Common myeloid progenitor, CD34-positive (primary cell): ENCODE measurements around the gene AHCYL1.
A peak's percentile ranks its signal among the peaks of the same experiment; 100 is the strongest.

Source experiments
- CTCF ChIA-PET: fragments of 350-600 bp; sonication (Branson Sonifier 250); formaldehyde crosslinking; loops from one replicate; lab custom pipeline; 2021; ENCODE audit warnings: antibody characterized with exemption; lab: Charles Lee
- POLR2A ChIA-PET: fragments of 350-600 bp; sonication (Branson Sonifier 250); formaldehyde crosslinking; loops from one replicate; lab custom pipeline; 2021; ENCODE audit warnings: antibody characterized with exemption; lab: Charles Lee
- DNase-seq, 3 donors: peaks; one replicate each; pipeline versions ENCODE4 v3.0.0 to v3.0.0-alpha.2; 2013
- H3K27ac ChIP-seq, 2 experiments: 1 replicate in 1 of 2; 2 replicates in 1 of 2; pipeline ENCODE4 v1.7.0; 2013; ENCODE audit warnings: inconsistent platforms in 2 of 2, low read length in 2 of 2, mild to moderate bottlenecking in 2 of 2, low read depth in 1 of 2, moderate library complexity in 1 of 2; ENCODE audit not compliant: severe bottlenecking in 2 of 2, insufficient read depth in 1 of 2, poor library complexity in 1 of 2
- H3K27me3 ChIP-seq, 5 experiments: replicated peaks in 2 of 5; 1 replicate in 3 of 5; 2 replicates in 2 of 5; pipeline versions ENCODE4 v1.6.1 to v1.7.0; 2013; ENCODE audit warnings: low read length in 4 of 5, mild to moderate bottlenecking in 2 of 5, moderate library complexity in 2 of 5, inconsistent platforms in 1 of 5; ENCODE audit not compliant: insufficient read depth in 5 of 5, control insufficient read depth in 4 of 5
- H3K36me3 ChIP-seq, 4 experiments: 1 replicate in 2 of 4; 2 replicates in 2 of 4; pipeline versions ENCODE4 v1.6.1 to v1.7.0; 2013; ENCODE audit warnings: low read length in 3 of 4, control low read depth in 1 of 4, mild to moderate bottlenecking in 1 of 4; ENCODE audit not compliant: control insufficient read depth in 4 of 4, insufficient read depth in 4 of 4
- H3K4me1 ChIP-seq, 4 experiments: 1 replicate in 3 of 4; 2 replicates in 1 of 4; pipeline versions ENCODE4 v1.6.1 to v1.7.1; 2013; ENCODE audit warnings: low read length in 3 of 4, mild to moderate bottlenecking in 3 of 4, control low read depth in 1 of 4, inconsistent platforms in 1 of 4, moderate library complexity in 1 of 4; ENCODE audit not compliant: control insufficient read depth in 4 of 4, insufficient read depth in 4 of 4; ENCODE audit errors: control extremely low read depth in 1 of 4
- H3K4me3 ChIP-seq, 7 experiments: 1 replicate in 4 of 7; 2 replicates in 3 of 7; pipeline versions ENCODE4 v1.5.1 to v1.7.0; 2013; ENCODE audit warnings: mild to moderate bottlenecking in 7 of 7, low read length in 6 of 7, moderate library complexity in 6 of 7, inconsistent platforms in 2 of 7, low read depth in 2 of 7, control low read depth in 1 of 7; ENCODE audit not compliant: insufficient read depth in 4 of 7, control insufficient read depth in 1 of 7; ENCODE audit errors: extremely low read depth in 1 of 7
- H3K9me3 ChIP-seq, 5 experiments: 1 replicate in 4 of 5; 2 replicates in 1 of 5; pipeline versions ENCODE4 v1.6.1 to v1.7.1; 2013; ENCODE audit warnings: low read length in 4 of 5, mild to moderate bottlenecking in 2 of 5, inconsistent platforms in 1 of 5, low read depth in 1 of 5, moderate library complexity in 1 of 5; ENCODE audit not compliant: control insufficient read depth in 4 of 5, insufficient read depth in 2 of 5; ENCODE audit errors: control extremely low read depth in 1 of 5
- WGBS: methylation state at CpG from one replicate; pipeline ENCODE4 v1.1.5; 2013; ENCODE audit not compliant: insufficient coverage; 5-methylcytosine and 5-hydroxymethylcytosine counted together

AHCYL1 gene

DNA sequence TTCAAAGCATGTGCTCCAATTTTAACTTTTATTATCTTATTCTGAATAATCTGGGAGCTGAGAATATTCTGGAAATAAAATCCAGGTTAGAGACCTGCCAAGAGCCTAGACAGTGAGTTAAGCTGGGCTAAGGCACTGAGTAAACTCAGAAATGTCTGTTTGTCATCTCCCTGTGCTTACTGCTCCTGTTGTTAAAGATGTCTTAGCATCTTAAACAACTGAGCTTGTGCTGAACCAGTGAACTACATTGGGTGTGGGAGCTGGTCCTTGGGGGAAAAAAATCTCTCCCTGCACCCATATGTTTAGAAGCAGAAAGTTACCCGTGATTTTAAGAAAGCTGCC, 25.0 kb upstream of the AHCYL1 start:
- ChIA-PET CTCF (interaction anchor here (1.1 to 5.2 kb wide), 8 partner anchors 13 to 189 kb away, joined by 3 to 21 read pairs (median 4); partner anchors contain the start of gene AHCYL1), POLR2A (no interaction called here)
- Histone ChIP-seq H3K36me3 (no peaks in the 10 kb centered on the region), H3K4me1 (no peaks in the 10 kb centered on the region), H3K27ac (no peak overlapping the region), H3K27me3 (no peaks in the 10 kb centered on the region), H3K9me3 (no peaks in the 10 kb centered on the region), H3K4me3 (no peak overlapping the region)
- 100% methylated on average over 1 of the region's 1 CpG for WGBS
- no peak for DNase-seq

DNA sequence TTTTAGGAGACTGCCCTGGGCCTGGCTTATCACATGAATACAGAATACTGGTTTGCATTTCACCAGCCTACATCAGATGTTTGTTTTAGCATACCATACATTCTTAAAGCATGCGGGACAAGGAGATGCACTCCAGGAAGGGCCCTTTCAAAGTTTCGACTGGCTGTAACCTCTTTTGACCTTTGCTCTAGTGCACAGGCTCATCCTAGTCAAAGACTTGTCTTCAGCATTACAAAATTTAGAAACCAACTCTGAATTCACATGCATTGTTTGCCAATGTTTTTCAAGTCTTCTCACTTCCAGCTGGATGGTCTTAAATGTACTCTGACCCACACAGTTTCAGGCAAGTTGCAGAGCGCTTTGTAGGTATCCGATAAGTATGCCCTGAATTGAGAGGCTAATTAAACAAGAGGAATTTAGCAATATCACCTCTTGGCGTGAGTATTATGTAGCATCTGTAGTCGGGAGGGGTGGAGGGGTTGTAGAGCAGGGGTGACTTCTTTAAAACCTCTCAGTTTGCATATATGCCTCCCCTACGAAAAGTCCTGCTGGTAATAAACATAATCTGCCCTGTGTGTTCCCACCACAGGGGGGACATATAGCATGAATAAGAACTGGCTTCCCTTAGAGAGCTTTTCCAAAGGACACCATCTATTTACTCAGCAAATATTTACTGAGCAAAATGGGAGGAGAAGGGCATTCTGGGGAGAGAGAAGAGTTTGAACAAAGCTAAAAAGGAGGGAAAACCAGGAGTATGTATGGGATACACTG, 24.4 kb upstream of the AHCYL1 start:
- Histone ChIP-seq H3K4me3 (no peak overlapping the region), H3K27ac (no peak overlapping the region), H3K36me3 (no peaks in the 10 kb centered on the region), H3K4me1 (no peaks in the 10 kb centered on the region), H3K9me3 (no peaks in the 10 kb centered on the region), H3K27me3 (no peaks in the 10 kb centered on the region)
- ChIA-PET POLR2A (no interaction called here), CTCF (interaction anchor here (0.9 to 5.2 kb wide), 8 partner anchors 19 to 183 kb away, joined by 3 to 21 read pairs (median 4); partner anchors contain the start of gene AHCYL1)
- 96% methylated on average over 6 of the region's 7 CpGs for WGBS
- no peak for DNase-seq

DNA sequence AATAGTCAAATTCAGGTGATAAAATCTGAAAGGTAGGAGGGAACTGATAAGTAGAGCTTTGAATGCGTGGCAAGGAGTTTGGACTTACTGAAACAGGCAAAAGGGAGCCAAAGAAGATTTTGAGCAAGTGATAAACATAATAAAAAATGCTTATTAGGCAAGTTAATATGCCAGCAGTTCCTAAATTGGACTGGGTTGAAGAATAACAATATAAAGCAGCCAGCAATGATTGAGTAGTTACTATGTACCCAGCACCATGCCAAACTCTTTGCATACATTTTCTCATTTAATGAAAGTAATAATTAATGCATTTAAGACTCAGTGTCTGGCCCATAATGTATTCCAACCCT, 23.8 kb upstream of the AHCYL1 start:
- 100% methylated on average over 1 of the region's 1 CpG for WGBS
- H3K36me3 ChIP-seq: no peaks in the 10 kb centered on the region
- no peak overlapping the region for H3K27ac ChIP-seq
- ChIA-PET CTCF (interaction anchor here (0.9 to 5.2 kb wide), 3 partner anchors 20 to 175 kb away, joined by 3 to 21 read pairs (median 3); partner anchors contain the start of gene AHCYL1), POLR2A (no interaction called here)
- no peaks in the 10 kb centered on the region for H3K27me3 ChIP-seq
- no peaks in the 10 kb centered on the region for H3K9me3 ChIP-seq
- no peak for DNase-seq
- H3K4me1 ChIP-seq: no peaks in the 10 kb centered on the region
- no peak overlapping the region for H3K4me3 ChIP-seq

DNA sequence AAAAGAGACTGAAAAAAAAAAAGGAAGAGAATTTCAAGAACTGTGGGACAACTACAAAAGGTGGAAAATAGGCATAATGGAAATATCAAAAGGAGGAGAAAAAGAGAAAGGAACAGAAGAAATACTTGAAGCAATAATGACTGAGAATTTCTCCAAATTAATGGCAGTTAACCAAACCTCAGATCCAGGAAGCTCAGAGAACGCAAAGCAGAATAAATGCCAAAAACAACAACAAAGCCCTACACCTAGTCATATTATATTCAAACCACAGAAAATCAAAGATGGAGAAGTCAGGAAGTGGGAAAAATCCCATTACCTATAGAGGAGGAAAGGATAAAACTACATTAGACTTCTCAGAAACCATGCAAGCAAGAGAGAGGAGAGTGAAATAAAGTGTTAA, 20.7 kb upstream of the AHCYL1 start:
- Histone ChIP-seq H3K27me3 (no peaks in the 10 kb centered on the region), H3K9me3 (no peaks in the 10 kb centered on the region), H3K4me3 (no peak overlapping the region), H3K27ac (no peak overlapping the region), H3K4me1 (no peaks in the 10 kb centered on the region), H3K36me3 (no peaks in the 10 kb centered on the region)
- no peak for DNase-seq
- ChIA-PET CTCF (no interaction called here), POLR2A (no interaction called here)
- no CpG with 5 or more reads among the region's 1 CpG for WGBS

DNA sequence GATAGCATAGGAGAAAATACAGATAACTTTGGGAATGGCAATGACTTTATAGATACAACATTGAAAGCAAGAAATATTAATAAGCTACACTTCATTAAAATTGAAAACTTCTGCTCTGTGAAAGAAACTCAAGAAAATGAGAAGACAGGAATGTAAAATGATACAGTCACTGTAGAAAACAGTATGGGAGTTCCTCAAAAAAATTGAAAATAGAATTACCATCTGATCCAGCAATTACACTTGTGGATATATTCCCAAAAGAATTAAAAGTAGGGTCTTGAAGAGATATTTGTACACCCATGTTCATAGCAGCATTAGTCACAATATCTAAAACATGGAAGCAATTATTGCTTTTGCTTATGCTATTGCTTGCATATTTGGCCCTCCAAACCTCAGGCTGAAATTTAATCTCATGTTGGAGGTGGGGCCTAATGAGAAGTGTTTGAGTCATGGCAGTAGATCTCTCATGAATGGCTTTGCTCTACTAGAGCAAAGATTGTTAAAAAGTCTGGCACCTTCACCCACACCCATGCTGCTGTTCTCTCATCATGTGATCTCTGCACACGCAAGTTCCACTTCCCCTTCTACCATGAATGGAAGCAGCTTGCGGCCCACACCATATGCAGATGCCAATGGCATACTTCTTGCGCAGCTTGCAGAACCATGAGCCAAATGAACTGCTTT, 15.3 kb upstream of the AHCYL1 start:
- no peaks in the 10 kb centered on the region for H3K9me3 ChIP-seq
- DNase-seq: peak in 1 of 3 donors; percentile 12
- no peak overlapping the region for H3K4me3 ChIP-seq
- ChIA-PET POLR2A (no interaction called here), CTCF (interaction anchor here (1.0 to 1.8 kb wide), 5 partner anchors 12 to 195 kb away, joined by 3 to 5 read pairs (median 3); partner anchors contain the start of gene AHCYL1)
- no peaks in the 10 kb centered on the region for H3K27me3 ChIP-seq
- no peak overlapping the region for H3K27ac ChIP-seq
- no peaks in the 10 kb centered on the region for H3K36me3 ChIP-seq
- 96% methylated on average over 3 of the region's 3 CpGs for WGBS
- H3K4me1 ChIP-seq: no peaks in the 10 kb centered on the region

DNA sequence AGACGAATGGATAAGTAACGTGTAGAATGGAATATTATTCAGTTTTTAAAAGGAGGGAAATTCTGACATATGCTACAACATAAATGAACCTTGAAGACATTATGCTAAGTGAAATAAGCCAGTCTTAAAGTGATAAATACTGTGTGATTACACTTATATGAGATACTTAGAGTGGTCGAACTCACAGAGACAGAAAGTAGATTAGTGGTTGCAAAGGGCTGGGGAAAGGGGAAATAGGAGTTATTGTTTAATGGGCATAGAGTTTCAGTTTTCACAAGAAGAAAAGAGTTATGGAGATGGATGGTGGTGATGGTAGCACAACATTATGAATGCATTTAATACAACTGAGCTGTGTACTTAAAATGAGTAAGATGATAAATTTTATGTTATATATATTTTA, 14.7 kb upstream of the AHCYL1 start:
- Histone ChIP-seq H3K9me3 (no peaks in the 10 kb centered on the region), H3K4me3 (no peak overlapping the region), H3K4me1 (no peaks in the 10 kb centered on the region), H3K36me3 (no peaks in the 10 kb centered on the region), H3K27ac (no peak overlapping the region), H3K27me3 (no peaks in the 10 kb centered on the region)
- 100% methylated on average over 2 of the region's 3 CpGs for WGBS
- DNase-seq: no peak
- POLR2A ChIA-PET: no interaction called here
- CTCF ChIA-PET: interaction anchor here (1.0 to 1.8 kb wide), 5 partner anchors 12 to 195 kb away, joined by 3 to 5 read pairs (median 3); partner anchors contain the start of gene AHCYL1

DNA sequence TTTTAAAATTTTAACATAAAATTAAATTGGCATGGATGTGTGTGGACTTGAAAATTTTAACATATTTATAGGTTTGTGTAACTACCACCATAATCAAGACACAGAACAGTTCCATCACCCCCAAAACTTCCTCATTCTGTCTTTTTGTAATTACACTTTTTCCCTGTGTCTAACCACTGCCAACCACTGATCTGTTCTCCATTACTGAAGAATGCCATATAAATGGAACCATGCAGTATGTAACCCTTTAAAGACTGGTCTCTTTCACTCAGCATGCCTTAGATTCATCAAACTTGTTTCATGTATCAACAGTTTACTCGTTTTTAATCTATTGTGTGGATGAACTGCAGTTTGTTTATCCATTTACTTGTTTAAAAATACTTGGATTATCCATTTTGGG, 13.0 kb upstream of the AHCYL1 start:
- WGBS: no CpG with 5 or more reads among the region's 1 CpG
- H3K27ac ChIP-seq: no peak overlapping the region
- CTCF ChIA-PET: interaction anchor here (1.2 to 4.8 kb wide), 3 partner anchors 13 to 334 kb away, joined by 3 to 21 read pairs (median 4); partner anchors contain the start of gene AHCYL1
- H3K36me3 ChIP-seq: no peaks in the 10 kb centered on the region
- H3K27me3 ChIP-seq: no peaks in the 10 kb centered on the region
- no peaks in the 10 kb centered on the region for H3K4me1 ChIP-seq
- no peaks in the 10 kb centered on the region for H3K9me3 ChIP-seq
- DNase-seq: peak in 1 of 3 donors; percentile 21
- H3K4me3 ChIP-seq: no peak overlapping the region
- POLR2A ChIA-PET: no interaction called here
